ENCODE measurements around the gene ATP10B.
A peak's percentile ranks its signal among the peaks of the same experiment; 100 is the strongest.

The ATP10B gene

DNA sequence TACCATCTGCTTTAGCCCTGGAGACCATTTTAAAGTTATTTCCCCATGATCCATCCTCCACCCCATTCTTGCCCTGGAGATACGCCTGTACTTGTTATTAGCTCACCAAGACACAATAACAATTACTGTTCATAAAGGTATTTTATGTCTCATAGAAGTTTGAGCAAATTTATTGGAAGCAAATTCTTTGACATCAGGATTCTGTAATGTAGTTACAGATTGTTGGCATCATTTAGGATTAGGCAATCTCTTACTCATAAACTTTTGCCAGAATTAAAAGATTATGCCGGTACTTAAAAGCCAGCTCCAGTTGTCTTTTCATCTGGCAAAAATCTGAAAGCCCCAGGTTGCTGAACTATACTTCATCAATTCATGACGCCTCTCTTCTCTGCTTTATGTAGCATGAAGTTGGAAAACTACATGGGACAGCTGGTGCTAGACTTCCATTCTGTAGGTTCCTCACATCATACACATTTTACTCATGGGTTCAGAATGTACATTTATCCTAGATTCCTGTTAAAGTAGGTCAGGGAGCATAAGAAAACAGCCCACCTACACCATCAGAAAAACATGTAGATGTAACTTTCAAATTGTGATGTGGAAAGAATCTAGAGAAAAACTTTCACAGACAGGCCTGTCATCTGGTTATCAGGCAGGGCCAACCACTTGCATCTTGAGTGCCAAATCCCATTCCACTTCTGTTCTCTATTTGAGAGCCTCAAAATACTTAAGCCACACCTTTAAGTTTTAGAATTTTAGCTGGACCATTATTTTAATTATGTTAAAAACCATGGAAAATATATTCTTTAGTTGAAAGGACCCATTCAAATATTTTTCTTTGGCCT, 14.0 kb downstream of the ATP10B start:
- TF ChIP-seq, protein P1, sequence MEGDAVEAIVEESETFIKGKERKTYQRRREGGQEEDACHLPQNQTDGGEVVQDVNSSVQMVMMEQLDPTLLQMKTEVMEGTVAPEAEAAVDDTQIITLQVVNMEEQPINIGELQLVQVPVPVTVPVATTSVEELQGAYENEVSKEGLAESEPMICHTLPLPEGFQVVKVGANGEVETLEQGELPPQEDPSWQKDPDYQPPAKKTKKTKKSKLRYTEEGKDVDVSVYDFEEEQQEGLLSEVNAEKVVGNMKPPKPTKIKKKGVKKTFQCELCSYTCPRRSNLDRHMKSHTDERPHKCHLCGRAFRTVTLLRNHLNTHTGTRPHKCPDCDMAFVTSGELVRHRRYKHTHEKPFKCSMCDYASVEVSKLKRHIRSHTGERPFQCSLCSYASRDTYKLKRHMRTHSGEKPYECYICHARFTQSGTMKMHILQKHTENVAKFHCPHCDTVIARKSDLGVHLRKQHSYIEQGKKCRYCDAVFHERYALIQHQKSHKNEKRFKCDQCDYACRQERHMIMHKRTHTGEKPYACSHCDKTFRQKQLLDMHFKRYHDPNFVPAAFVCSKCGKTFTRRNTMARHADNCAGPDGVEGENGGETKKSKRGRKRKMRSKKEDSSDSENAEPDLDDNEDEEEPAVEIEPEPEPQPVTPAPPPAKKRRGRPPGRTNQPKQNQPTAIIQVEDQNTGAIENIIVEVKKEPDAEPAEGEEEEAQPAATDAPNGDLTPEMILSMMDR (IDR thresholded peaks at IDR 0.05; ENCODE audit: insufficient read depth, low read depth, low read length, missing control alignments), result no peak
- peak; percentile 93 for DNase-seq (ENCODE audit: low read depth)
- no peak overlapping the region for H3K4me3 ChIP-seq (ENCODE audit: low read length)

DNA sequence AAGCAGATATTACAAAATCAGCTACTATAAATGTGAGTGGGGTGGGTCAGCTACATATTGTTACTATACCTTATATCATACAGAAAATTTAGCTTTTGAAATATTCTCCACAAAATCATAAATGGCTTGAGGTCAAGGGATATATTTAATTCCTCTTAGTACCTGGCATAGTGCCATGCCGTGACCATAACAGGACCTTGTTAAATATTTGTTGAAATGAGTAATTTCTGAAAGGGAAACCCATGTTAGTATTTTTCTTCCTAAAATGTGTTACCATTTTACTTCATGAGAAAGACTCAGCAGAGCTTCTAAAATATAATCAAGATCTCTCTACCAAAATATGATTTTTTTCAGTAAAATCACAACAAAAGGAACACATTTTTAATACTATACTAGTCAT, 14.8 kb downstream of the ATP10B start:
- TF ChIP-seq, protein P1 (IDR thresholded peaks at IDR 0.05; ENCODE audit: insufficient read depth, low read depth, low read length, missing control alignments), result no peak

DNA sequence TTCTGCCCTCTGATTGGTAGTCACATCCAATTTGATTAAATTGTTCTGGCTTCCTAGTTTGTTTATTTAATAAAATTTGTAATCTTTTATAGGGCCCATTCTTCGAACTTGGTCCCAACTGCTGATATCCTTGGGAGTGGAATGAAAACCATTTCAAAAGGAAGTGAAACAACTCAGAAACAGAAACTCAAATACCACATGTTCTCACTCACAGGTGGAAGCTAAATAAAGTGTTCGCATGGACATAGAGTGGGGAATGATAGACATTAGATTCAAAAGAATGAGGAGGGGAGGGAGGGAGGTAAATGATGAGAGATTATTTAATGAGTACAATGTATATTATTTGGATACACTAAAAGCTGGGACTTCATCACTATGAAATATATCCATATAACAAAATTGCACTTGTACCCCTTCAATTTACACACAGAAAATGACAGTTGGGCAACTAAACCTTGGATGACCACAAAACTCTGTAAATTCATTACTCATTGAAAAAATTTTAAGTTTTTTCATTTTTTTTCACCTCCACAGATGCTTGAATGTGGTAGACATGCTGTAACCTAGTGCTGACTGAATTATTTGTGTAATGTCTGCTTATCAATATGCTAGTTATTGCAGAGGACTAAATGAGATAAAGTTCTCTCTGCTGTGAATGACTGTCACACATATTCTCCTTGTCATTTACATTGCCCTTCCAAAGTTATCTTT, 16.0 kb downstream of the ATP10B start:
- TF ChIP-seq, protein P1 (IDR thresholded peaks at IDR 0.05; ENCODE audit: insufficient read depth, low read depth, low read length, missing control alignments), result no peak
- no peak for DNase-seq (ENCODE audit: low read depth)
- no peak overlapping the region for H3K4me3 ChIP-seq (ENCODE audit: low read length)

More for the DNA sequence above, 14.8 kb downstream of the ATP10B start:
- peak; percentile 50 for DNase-seq (ENCODE audit: low read depth)
- H3K4me3 ChIP-seq (ENCODE audit: low read length), result no peak overlapping the region

DNA sequence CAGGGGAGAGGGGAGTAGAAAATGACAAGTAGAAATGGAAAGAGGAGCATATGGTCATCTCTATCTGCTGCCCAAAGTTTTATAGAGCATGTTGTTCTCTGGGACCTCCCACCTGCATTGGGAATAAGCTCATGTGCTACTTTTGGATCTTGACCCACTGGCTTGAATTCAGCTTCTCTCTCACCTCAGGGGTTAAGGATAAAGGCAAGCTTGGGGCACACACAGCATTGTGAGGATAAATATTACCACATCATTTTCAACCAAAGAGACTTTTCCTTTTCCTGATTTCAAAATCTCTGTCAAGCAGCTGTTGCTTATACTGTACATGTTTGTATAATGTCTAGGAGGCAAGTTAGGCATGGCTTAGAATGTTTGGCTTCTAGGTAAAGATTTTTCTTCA, 16.6 kb downstream of the ATP10B start:
- TF ChIP-seq, protein P1 (IDR thresholded peaks at IDR 0.05; ENCODE audit: insufficient read depth, low read depth, low read length, missing control alignments), result no peak
- DNase-seq (ENCODE audit: low read depth), result no peak
- H3K4me3 ChIP-seq (ENCODE audit: low read length), result no peak overlapping the region

DNA sequence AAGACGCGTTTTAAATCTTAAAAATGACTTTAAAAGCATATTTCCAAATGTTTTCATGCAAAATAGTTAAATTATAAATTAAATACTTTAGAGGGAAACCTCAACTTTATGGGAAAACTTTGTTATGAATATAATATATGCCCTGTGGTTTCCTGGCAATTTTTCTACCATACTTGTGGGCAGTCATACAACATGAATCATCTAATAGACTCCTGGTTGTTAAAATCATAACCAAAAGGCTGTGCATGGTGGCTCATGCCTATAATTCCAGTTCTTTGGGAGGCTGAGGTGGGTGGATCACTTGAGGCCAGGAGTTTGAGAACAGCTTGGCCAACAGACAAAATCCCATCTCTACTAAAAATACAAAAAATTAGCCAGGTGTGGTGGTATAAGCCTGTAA, 18.2 kb downstream of the ATP10B start:
- DNase-seq (ENCODE audit: low read depth), result peak; percentile 59
- no peak overlapping the region for H3K4me3 ChIP-seq (ENCODE audit: low read length)
- TF ChIP-seq, protein P1 (IDR thresholded peaks at IDR 0.05; ENCODE audit: insufficient read depth, low read depth, low read length, missing control alignments), result no peak

DNA sequence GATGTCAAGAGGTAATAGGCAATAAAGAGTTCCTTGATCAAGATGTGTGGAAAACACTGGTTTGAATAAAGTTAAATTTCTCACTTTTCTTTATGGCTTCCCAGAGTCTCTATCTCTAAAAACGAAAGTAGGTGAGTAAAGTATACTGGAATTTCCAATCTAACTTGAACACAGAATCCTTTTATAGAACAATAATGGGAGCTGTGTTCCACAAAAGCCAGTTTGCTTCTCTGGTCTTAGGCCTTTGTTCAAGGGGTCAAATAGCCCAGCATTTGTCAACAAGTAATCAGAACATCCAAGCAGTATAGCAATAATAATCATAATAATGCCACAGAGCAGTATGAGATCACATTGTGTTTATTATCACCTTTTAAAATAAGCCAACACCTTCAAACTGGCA, 20.2 kb downstream of the ATP10B start:
- DNase-seq (ENCODE audit: low read depth), result no peak
- TF ChIP-seq, protein P1 (IDR thresholded peaks at IDR 0.05; ENCODE audit: insufficient read depth, low read depth, low read length, missing control alignments), result no peak

More for the DNA sequence above, 20.2 kb downstream of the ATP10B start:
- H3K4me3 ChIP-seq (ENCODE audit: low read length), result no peak overlapping the region

Measured in epithelial cell of esophagus (primary cell).